ENCODE results near the gene RGSL1.

RGSL1 gene

GRCh38 chr1:182600036-182600713 is 150.2 kb downstream of the RGSL1 start:
- no peak for ATAC-seq

GRCh38 chr1:182600745-182601415 is 150.9 kb downstream of the RGSL1 start:
- TF ChIP-seq ZC3H10 (CRISPR knock-in tag; IDR thresholded peaks at IDR 0.05) (no peak), ZNF70 (CRISPR knock-in tag; IDR thresholded peaks at IDR 0.05) (no peak), TOX (CRISPR knock-in tag; IDR thresholded peaks at IDR 0.05; ENCODE audit: borderline replicate concordance) (no peak), RARB (CRISPR knock-in tag; IDR thresholded peaks at IDR 0.05) (no peak), PPARA (CRISPR knock-in tag; IDR thresholded peaks at IDR 0.05; ENCODE audit: borderline replicate concordance) (no peak), BACH2 (CRISPR knock-in tag; IDR thresholded peaks at IDR 0.05; ENCODE audit: borderline replicate concordance) (no peak), TSHZ2 (CRISPR knock-in tag; IDR thresholded peaks at IDR 0.05) (no peak), GLIS3 (CRISPR knock-in tag; IDR thresholded peaks at IDR 0.05) (no peak), POU6F1 (CRISPR knock-in tag; IDR thresholded peaks at IDR 0.05; ENCODE audit: borderline replicate concordance, low read depth) (no peak), ZFP3 (CRISPR knock-in tag; IDR thresholded peaks at IDR 0.05) (no peak), OSR1 (CRISPR knock-in tag; IDR thresholded peaks at IDR 0.05) (no peak), PATZ1 (CRISPR knock-in tag; IDR thresholded peaks at IDR 0.05; ENCODE audit: borderline replicate concordance) (no peak), CREB5 (CRISPR knock-in tag; IDR thresholded peaks at IDR 0.05; ENCODE audit: low read depth) (no peak)
- ATAC-seq: no peak

More at GRCh38 chr1:182600036-182600713, 150.2 kb downstream of the RGSL1 start:
- TF ChIP-seq ARNTL (CRISPR knock-in tag; IDR thresholded peaks at IDR 0.05; ENCODE audit: borderline replicate concordance, low read depth): no peak
- TF ChIP-seq CSDC2 (CRISPR knock-in tag; IDR thresholded peaks at IDR 0.05): no peak
- TF ChIP-seq CSRNP3 (CRISPR knock-in tag; IDR thresholded peaks at IDR 0.05): no peak
- TF ChIP-seq ZNF8 (CRISPR knock-in tag; IDR thresholded peaks at IDR 0.05): no peak
- no peak for TF ChIP-seq ESRRG (CRISPR knock-in tag; IDR thresholded peaks at IDR 0.05)
- TF ChIP-seq RARB (CRISPR knock-in tag; IDR thresholded peaks at IDR 0.05): no peak
- TF ChIP-seq SNAI2 (CRISPR knock-in tag; IDR thresholded peaks at IDR 0.05): no peak
- TF ChIP-seq ZC3H10 (CRISPR knock-in tag; IDR thresholded peaks at IDR 0.05): no peak
- TF ChIP-seq GLIS3 (CRISPR knock-in tag; IDR thresholded peaks at IDR 0.05): no peak

GRCh38 chr1:182601416-182601786 is 151.5 kb downstream of the RGSL1 start:
- TF ChIP-seq ZNF70 (CRISPR knock-in tag; IDR thresholded peaks at IDR 0.05): no peak
- no peak for TF ChIP-seq ZFP30 (CRISPR knock-in tag; IDR thresholded peaks at IDR 0.05)
- no peak for TF ChIP-seq CSDC2 (CRISPR knock-in tag; IDR thresholded peaks at IDR 0.05)
- no peak for TF ChIP-seq PATZ1 (CRISPR knock-in tag; IDR thresholded peaks at IDR 0.05; ENCODE audit: borderline replicate concordance)
- TF ChIP-seq PPARA (CRISPR knock-in tag; IDR thresholded peaks at IDR 0.05; ENCODE audit: borderline replicate concordance): no peak
- 0 out of 2 replicates have a peak, but pooled peaks have one; percentile 15 for TF ChIP-seq TSHZ2 (CRISPR knock-in tag; IDR thresholded peaks at IDR 0.05)
- no peak for TF ChIP-seq BACH2 (CRISPR knock-in tag; IDR thresholded peaks at IDR 0.05; ENCODE audit: borderline replicate concordance)
- ATAC-seq: peak; percentile 49

All from SK-N-SH treated with all-trans-retinoic acid at 6 μM for 48 hours (cell line).